Sigmoid colon (tissue), 7 donors: ENCODE data around the gene CTXND1. TPM values are rescaled to one million over a fixed set of nuclear protein-coding genes. Genes with fewer than 3 reads are reported as not detected.

Source experiments
- DNase-seq: peaks from one replicate; pipeline ENCODE4 v3.0.0-alpha.2; 2019
- H3K27ac ChIP-seq, 4 donors: fragments of 200-600 bp; sonication (generic); one replicate each; pipeline ENCODE4 v1.5.1; 2016 to 2019; ENCODE audit warnings: mild to moderate bottlenecking in 1 of 4
- H3K27me3 ChIP-seq, 3 donors: fragments of 200-600 bp; sonication (generic); one replicate each; pipeline ENCODE4 v1.5.1; 2019; ENCODE audit warnings: mild to moderate bottlenecking in 1 of 3
- H3K36me3 ChIP-seq, 4 donors: fragments of 200-600 bp; sonication (generic); one replicate each; pipeline ENCODE4 v1.5.1; 2016 to 2019
- H3K4me1 ChIP-seq, 4 donors: fragments of 200-600 bp; sonication (generic); one replicate each; pipeline ENCODE4 v1.5.1; 2017 to 2019
- H3K4me3 ChIP-seq, 4 donors: fragments of 200-600 bp; sonication (generic); one replicate each; pipeline ENCODE4 v1.5.1; 2017 to 2019; ENCODE audit warnings: mild to moderate bottlenecking in 2 of 4, moderate library complexity in 1 of 4
- H3K9me3 ChIP-seq, 4 donors: fragments of 200-600 bp in 3 of 4; sonication (generic) in 3 of 4; one replicate each; pipeline versions ENCODE4 v1.5.1 to v1.6.1; 2013 to 2019
- EP300 ChIP-seq, 4 donors: sonication (generic); formaldehyde crosslinking; IDR thresholded peaks; one replicate each; pipeline ENCODE4 v1.6.1; 2017; ENCODE audit warnings: antibody characterized with exemption in 4 of 4
- POLR2A ChIP-seq, 2 donors: fragments of 450-650 bp; IDR thresholded peaks; one replicate each; pipeline ENCODE4 v1.6.1; 2016; ENCODE audit warnings: antibody characterized with exemption in 2 of 2, mild to moderate bottlenecking in 2 of 2, moderate library complexity in 2 of 2
- POLR2AphosphoS5 ChIP-seq, 4 donors: sonication (generic); formaldehyde crosslinking; IDR thresholded peaks; one replicate each; pipeline ENCODE4 v1.6.1; 2017; ENCODE audit warnings: antibody characterized with exemption in 4 of 4
- WGBS, 2 donors: extraction: QIAGEN DNeasy Blood & Tissue Kit; methylation state at CpG; one replicate each; pipeline ENCODE4 v1.1.7; 2013; 5-methylcytosine and 5-hydroxymethylcytosine counted together
- intact Hi-C: fragments of 100-400 bp; cut with DNase I; formaldehyde crosslinking; loops from one replicate; pipeline ENCODE4 v1.15.1; 2023
- polyA plus RNA-seq, 3 donors: library from polyadenylated mRNA; stranded (reverse); fragments of 200-250 nt; gene quantifications; one replicate each; pipeline ENCODE4 v1.2.3, GENCODE V29; 2013
- total RNA-seq, 4 donors: library from RNA; depleted of rRNA; stranded (reverse); fragments of >200 nt; gene quantifications; one replicate each; pipeline ENCODE4 v1.1.0, GENCODE V29; 2016
- TF ChIP-seq, protein P1 (sequence below), 4 experiments: fragments of 450-650 bp in 3 of 4; fragments of 200-600 bp in 1 of 4; IDR thresholded peaks; one replicate each; pipeline ENCODE4 v1.5.1; 2016 to 2019; ENCODE audit warnings: antibody characterized with exemption in 4 of 4, mild to moderate bottlenecking in 3 of 4, moderate library complexity in 2 of 4
- donor health status: healthy with polysubstance abuse.
- donor health status: Bipolar disorder and iron deficiency.
- donor health status: healthy.

Gene CTXND1
- total and polyA plus RNA-seq, 7 donors, result 0.16 to 0.71 (median 0.55) TPM

- Histone ChIP-seq H3K27ac (no peak overlapping the region), H3K4me1 (peaks cover 0 to 4% (median 0%) of the 10 kb centered on the region in 4 donors), H3K27me3 (no peaks in the 10 kb centered on the region), H3K36me3 (peaks cover 0 to 9% (median 0%) of the 10 kb centered on the region in 4 donors), H3K4me3 (no peak overlapping the region), H3K9me3 (no peaks in the 10 kb centered on the region)
- peak; percentile 2 for DNase-seq
- TF ChIP-seq POLR2AphosphoS5 (IDR thresholded peaks at IDR 0.05) (no peak), EP300 (IDR thresholded peaks at IDR 0.05) (no peak), POLR2A (IDR thresholded peaks at IDR 0.05) (no peak)
- 86 to 96% methylated on average over 5 of the region's 5 CpGs for WGBS, 2 donors
- intact Hi-C loops, result no loop called here
These were observed 83.6 kb downstream of the CTXND1 start for GRCh38 chr15:80168421-80168820.

DNA sequence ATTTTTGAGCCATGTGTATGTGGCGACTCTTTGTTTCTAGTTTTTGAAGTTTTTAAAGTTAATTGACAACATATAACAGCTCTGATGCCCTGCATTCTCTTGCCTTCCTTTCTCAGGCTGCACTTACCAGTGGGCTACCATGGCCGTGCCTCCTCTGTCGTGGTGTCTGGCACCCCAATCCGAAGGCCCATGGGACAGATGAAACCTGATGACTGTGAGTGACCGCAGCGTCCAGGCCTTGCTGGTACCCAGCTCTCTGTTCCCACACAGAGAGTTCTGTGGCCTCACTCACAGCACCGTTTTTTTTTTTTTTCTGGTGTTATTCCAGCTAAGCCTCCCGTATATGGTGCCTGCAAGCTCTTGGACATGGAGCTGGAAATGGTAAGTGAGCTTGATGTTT, 84.1 kb downstream of the CTXND1 start:
- Histone ChIP-seq H3K9me3 (no peaks in the 10 kb centered on the region), H3K4me1 (peaks cover 0 to 4% (median 0%) of the 10 kb centered on the region in 4 donors), H3K27ac (no peak overlapping the region), H3K27me3 (no peaks in the 10 kb centered on the region), H3K4me3 (no peak overlapping the region), H3K36me3 (peaks cover 0 to 9% (median 0%) of the 10 kb centered on the region in 4 donors)
- WGBS, 2 donors, result 95 to 96% methylated on average over 8 of the region's 8 CpGs
- DNase-seq, result peak; percentile 26
- TF ChIP-seq EP300 (IDR thresholded peaks at IDR 0.05), result no peak
- TF ChIP-seq POLR2AphosphoS5 (IDR thresholded peaks at IDR 0.05), result no peak
- TF ChIP-seq POLR2A (IDR thresholded peaks at IDR 0.05), result no peak
- TF ChIP-seq, protein P1, sequence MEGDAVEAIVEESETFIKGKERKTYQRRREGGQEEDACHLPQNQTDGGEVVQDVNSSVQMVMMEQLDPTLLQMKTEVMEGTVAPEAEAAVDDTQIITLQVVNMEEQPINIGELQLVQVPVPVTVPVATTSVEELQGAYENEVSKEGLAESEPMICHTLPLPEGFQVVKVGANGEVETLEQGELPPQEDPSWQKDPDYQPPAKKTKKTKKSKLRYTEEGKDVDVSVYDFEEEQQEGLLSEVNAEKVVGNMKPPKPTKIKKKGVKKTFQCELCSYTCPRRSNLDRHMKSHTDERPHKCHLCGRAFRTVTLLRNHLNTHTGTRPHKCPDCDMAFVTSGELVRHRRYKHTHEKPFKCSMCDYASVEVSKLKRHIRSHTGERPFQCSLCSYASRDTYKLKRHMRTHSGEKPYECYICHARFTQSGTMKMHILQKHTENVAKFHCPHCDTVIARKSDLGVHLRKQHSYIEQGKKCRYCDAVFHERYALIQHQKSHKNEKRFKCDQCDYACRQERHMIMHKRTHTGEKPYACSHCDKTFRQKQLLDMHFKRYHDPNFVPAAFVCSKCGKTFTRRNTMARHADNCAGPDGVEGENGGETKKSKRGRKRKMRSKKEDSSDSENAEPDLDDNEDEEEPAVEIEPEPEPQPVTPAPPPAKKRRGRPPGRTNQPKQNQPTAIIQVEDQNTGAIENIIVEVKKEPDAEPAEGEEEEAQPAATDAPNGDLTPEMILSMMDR (IDR thresholded peaks at IDR 0.05), result no peak
- intact Hi-C loops, result no loop called here

DNA sequence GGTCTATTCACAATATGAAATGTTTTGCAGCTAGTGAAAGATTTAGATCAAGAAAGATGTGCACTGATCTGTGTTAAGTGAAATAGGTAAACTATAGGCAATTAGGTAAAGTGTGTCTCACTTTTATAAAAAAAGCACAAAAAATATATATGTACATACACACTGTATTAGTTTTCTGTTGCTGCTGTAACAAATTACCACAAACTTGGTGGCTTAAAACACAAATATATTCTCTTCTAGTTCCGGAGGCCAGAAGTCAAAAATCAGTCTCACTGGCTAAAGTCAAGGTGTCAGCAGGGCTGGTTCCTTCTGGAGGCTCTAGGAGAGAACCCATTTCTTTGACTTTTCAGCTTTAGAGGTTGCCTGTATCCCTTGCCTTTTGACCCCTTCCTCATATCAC, 88.1 kb downstream of the CTXND1 start:
- DNase-seq, result no peak
- Histone ChIP-seq H3K4me3 (no peak overlapping the region), H3K36me3 (peaks cover 0 to 9% (median 0%) of the 10 kb centered on the region in 4 donors), H3K27me3 (no peaks in the 10 kb centered on the region), H3K4me1 (peaks cover 0 to 33% (median 9%) of the 10 kb centered on the region in 4 donors), H3K27ac (no peak overlapping the region), H3K9me3 (no peaks in the 10 kb centered on the region)
- no peak for TF ChIP-seq POLR2AphosphoS5 (IDR thresholded peaks at IDR 0.05)
- TF ChIP-seq EP300 (IDR thresholded peaks at IDR 0.05), result no peak
- TF ChIP-seq POLR2A (IDR thresholded peaks at IDR 0.05), result no peak
- TF ChIP-seq, protein P1 (IDR thresholded peaks at IDR 0.05), result no peak
- intact Hi-C loops, result no loop called here
- WGBS, 2 donors, result 91 to 94% methylated on average over 1 of the region's 1 CpG

DNA sequence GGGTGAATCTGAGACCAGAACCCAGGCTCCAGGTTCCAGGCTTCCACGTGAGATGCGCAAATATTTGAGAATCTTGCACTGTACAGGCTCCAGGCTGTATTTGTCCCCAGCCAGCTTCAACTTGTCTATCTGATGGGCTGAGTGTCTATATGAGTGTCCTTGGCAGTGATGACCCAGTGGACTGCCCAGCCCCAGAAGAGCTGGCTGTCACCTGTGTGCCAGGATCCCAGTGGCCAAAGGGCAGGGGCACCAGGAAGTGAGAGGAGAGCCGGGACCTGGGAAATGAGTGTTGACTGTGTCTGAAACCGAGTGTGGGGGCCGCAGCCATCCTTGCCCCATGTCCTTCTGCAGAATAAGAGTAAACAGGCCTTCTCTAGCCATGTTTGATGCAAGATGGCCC, 88.8 kb downstream of the CTXND1 start:
- Histone ChIP-seq H3K4me1 (peaks cover 0 to 33% (median 9%) of the 10 kb centered on the region in 4 donors), H3K9me3 (no peaks in the 10 kb centered on the region), H3K27ac (peak overlapping the region in 1 of 4 donors; percentile 69), H3K36me3 (peaks cover 0 to 10% (median 0%) of the 10 kb centered on the region in 4 donors), H3K27me3 (no peaks in the 10 kb centered on the region), H3K4me3 (no peak overlapping the region)
- intact Hi-C loops, result no loop called here
- peak; percentile 51 for DNase-seq
- WGBS, 2 donors, result 92 to 94% methylated on average over 5 of the region's 5 CpGs
- no peak for TF ChIP-seq POLR2A (IDR thresholded peaks at IDR 0.05)
- TF ChIP-seq, protein P1 (IDR thresholded peaks at IDR 0.05), result no peak
- TF ChIP-seq EP300 (IDR thresholded peaks at IDR 0.05), result no peak
- no peak for TF ChIP-seq POLR2AphosphoS5 (IDR thresholded peaks at IDR 0.05)

DNA sequence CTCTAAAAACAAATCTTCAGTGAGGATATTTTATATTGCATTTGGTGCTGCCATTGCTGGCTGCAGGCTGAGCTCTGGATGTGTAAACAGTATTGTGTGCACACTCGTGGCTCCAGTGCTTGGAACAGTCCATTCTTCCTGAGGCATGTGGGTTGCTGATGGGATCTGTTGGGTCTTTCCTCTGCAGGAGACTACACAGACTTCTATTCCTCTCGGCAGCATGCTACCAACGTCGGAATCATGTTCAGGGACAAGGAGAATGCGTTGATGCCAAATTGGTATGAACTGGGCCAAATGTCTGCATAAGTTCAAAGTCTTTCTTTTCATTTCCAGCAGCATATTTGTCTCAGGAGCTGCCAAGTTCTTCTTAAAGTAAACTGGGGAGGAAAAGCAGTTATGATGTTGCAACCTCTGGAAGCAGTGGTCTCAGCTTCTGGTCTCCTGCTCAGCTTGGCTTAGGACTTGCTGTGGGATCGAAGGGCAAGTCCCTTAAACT, 89.9 kb downstream of the CTXND1 start:
- Histone ChIP-seq H3K9me3 (no peaks in the 10 kb centered on the region), H3K4me3 (no peak overlapping the region), H3K27ac (peak overlapping the region in 2 of 4 donors; percentile 56 to 69), H3K36me3 (peaks cover 0 to 11% (median 0%) of the 10 kb centered on the region in 4 donors), H3K4me1 (peaks cover 0 to 33% (median 9%) of the 10 kb centered on the region in 4 donors), H3K27me3 (no peaks in the 10 kb centered on the region)
- intact Hi-C loops, result no loop called here
- DNase-seq, result peak; percentile 77
- 71 to 74% methylated on average over 6 of the region's 6 CpGs for WGBS, 2 donors
- TF ChIP-seq, protein P1 (IDR thresholded peaks at IDR 0.05), result no peak
- TF ChIP-seq POLR2A (IDR thresholded peaks at IDR 0.05), result no peak
- peak in 1 of 4 donors; percentile 86 for TF ChIP-seq EP300 (IDR thresholded peaks at IDR 0.05)
- peak in 3 of 4 donors; percentile 59 to 93 (median 77) for TF ChIP-seq POLR2AphosphoS5 (IDR thresholded peaks at IDR 0.05)
